GM19395 (cell line): ENCODE measurements around the gene ANG.

Source experiments
- ATAC-seq: cut with Tn5 transposase; IDR thresholded peaks from one replicate; pipeline ENCODE4 v1.9.1; 2021; ENCODE audit warnings: mild to moderate bottlenecking, moderate library complexity; ENCODE audit not compliant: unreplicated experiment

The ANG gene

GRCh38 chr14:20675669-20676068 lies 12.9 kb upstream of the ANG start:
- no peak for ATAC-seq

DNA sequence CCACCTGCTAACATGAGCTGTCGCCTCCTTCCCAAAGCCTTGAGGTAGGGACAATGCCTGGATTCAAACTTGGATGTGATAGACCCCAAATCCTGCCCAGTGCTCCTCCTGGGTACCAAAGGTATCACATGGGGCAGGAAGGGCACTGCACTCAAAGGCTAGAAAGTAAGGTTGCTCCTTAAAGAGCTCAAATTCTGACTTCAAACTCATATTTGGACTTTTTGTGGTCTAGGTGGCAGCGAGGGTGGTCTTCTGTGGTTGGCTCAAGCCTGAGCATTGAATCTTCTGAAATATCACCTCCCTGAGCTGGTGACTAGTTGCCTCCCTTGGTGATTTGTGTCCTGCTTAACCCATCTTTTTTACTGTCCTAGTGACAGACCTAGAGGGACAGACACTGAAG lies 12.5 kb upstream of the ANG start:
- ATAC-seq, result no peak

GRCh38 chr14:20679907-20680306 lies 8.7 kb upstream of the ANG start:
- ATAC-seq, result no peak

- no peak for ATAC-seq
Observed at GRCh38 chr14:20680363-20680762, 8.2 kb upstream of the ANG start.

DNA sequence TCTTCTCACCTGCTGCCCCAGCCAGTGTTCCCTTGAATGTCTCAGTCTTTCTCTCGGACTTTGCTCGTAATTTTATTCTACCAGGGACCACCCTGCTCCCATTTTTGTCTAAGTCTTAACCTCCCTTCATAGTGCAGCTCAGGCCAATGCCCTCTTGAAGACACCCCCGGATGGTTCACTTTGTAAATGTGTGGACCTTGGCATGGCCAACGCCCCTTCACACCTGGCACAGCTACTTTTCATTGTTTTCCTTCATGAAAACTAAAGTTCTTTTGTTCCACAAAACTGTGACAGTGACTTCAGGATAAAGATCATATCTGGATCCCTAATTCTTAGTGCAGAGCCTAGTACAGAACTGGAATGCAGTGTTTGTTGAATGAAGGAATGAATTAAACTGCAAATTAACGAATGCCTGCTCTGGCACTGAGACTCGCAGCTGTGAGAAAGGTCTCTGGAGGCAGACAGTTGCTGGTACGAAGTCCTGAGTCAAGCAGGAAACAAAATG lies 7.7 kb upstream of the ANG start:
- ATAC-seq, result peak; percentile 35

- peak; percentile 28 for ATAC-seq
Observed at GRCh38 chr14:20681348-20682126, 7.0 kb upstream of the ANG start.

DNA sequence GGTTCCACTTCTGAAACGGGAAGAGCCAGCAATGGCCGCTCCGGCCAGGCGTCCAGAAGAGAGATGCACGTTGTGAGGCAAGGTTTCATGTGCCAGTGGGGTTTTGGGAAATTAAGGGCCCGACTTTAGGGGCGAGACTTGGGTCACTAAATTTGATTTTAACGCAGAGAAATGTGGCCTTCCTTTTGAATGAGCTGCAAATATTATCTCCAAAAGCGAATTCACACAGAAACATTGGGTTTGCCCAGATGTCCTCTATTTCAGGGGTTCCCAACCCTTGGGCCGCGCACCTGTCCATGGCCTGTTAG lies 6.5 kb upstream of the ANG start:
- no peak for ATAC-seq

DNA sequence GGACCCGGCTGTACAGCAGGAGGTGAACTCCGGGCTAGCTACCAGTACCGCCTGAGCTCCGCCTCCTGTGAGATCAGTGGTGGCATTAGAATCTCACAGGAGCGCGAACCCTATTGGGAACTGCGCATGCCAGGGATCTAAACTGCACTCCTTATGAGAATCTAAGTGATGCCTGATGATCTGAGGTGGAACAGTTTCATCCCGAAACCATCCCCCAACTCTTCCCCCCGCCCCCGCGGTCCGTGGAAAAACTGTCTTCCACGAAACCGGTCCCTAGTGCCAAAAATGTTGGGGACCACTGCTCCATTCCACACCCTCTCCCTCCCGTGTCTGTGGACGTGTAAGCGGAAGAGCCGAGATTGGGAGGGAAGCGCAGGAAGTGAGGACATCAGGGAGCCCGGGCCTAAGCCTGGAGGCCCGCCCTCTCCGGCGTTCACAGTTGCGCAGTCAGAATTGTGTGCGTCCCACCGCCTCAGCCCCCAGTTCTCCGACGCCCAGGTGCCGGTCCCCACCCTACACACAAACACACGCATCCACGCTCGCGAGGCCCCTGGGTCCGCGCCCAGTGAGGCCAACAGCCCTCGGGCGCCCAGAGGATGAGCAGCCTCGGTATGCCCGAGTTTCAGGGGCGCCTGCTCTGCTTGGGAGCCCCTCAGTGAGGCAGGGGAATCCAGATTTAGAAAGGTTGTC lies 6.0 kb upstream of the ANG start:
- ATAC-seq, result peak; percentile 48

DNA sequence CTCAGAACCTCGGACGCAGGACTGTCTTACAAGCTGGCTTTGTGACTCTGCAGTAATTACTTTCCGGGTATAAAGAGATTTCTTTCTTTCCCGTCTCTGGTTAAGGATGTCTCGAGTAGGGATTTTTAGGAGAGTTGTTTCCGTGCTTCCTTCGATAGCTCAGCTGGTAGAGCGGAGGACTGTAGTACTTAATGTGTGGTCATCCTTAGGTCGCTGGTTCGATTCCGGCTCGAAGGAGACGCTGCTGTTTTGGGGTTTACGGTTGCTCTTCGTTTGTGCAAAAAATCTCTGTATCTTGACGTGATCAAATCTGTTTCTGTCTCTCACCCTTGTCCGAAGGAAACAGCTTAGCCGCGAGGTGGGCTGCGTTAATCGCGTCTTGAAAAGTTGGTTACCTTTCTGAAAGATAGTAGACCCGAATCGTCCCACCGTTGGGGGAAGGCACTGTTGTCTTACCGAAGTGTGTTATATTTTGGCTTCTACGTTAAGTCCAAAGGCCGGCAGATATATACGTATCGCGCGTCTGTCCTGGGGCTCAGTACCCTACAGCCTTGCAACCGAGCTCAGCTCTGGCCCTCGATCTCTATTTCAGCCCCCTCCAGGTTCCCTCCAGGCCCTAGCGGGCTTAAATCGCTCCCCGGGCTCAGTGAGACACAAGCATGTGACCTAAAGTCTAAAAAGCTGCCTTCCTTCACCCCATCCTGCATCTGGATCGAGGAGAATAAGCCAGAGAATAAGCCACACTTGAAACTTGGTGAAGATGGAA lies 5.3 kb upstream of the ANG start:
- ATAC-seq, result peak; percentile 32

DNA sequence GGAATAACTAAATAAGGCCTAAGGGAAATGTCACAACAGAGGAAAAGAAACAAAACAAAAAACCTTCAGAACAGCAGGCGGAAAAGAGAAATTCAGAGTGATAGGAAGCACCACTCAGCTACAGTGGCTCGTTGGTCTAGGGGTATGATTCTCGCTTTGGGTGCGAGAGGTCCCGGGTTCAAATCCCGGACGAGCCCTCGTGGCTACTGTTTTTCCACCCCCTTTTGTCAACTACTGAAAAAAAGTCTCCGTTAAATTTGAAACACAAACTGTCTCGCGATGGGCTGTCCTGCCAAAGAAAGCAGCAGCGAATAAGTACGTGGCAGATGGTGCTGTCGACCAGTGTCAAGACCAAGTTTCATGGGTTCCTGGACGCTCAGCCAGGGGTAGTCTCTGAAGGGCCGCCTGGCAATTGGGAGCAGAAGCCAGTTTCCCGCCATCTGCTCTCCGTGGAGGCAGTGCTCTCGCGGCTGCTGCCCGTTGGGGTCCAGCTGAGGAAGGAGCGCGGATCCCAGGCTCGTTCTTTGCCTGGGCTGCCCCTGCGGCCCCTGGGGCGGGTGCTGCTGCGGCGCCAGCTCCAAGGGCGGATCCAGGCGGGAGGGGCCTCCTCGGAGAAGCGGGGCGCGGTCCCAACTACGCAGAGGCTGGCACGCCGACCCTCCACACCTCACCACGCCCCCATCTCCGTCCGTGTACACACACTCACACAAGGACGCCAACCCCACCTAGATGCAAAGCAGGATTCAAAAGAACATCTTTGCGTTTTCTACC lies 4.5 kb upstream of the ANG start, which contains the start of gene RNASE4:
RNASE4 (plus strand) TSS at position 670 of the 771 bp plus-strand sequence. CDS start 14,812 bp downstream, outside the sequence.
- peak; percentile 39 for ATAC-seq

GRCh38 chr14:20684662-20685456 lies 3.7 kb upstream of the ANG start:
- no peak for ATAC-seq

DNA sequence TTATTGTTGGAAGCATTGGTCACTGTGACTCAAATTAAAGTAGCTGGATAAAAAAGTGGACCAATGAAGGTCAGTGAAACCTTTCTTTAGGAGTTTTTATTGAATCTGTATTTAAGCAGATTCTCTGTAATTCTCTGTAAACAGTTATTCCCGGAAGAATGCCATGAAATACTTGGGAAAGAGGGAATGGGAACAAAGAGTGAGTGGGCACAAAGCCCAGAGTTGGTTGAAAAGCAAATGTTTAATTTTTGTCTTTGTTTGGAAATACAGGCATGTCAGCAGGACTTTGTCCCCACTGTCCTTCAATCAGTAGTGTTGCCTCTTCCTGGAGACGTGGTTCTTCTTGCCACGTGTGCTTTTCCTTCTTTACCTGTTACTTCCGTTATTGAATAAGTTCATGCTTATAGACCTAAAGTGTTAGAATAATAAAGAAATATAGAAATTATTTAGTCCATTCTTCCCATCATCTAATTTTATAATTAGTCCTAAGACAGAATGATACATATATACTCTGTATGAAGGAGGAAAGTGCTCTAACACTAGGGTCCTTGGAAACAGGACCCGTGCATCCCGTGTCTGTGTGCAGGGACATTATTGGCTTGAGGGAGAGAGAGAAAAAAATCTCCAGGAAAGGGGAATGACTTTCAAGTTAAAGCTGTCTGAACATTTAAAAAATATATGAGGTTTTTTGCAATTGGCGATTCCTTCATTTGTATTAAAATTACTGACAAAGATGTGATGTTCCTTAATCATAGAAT lies 2.0 kb upstream of the ANG start:
- no peak for ATAC-seq

GRCh38 chr14:20687362-20688166 lies 1.0 kb upstream of the ANG start:
- no peak for ATAC-seq

DNA sequence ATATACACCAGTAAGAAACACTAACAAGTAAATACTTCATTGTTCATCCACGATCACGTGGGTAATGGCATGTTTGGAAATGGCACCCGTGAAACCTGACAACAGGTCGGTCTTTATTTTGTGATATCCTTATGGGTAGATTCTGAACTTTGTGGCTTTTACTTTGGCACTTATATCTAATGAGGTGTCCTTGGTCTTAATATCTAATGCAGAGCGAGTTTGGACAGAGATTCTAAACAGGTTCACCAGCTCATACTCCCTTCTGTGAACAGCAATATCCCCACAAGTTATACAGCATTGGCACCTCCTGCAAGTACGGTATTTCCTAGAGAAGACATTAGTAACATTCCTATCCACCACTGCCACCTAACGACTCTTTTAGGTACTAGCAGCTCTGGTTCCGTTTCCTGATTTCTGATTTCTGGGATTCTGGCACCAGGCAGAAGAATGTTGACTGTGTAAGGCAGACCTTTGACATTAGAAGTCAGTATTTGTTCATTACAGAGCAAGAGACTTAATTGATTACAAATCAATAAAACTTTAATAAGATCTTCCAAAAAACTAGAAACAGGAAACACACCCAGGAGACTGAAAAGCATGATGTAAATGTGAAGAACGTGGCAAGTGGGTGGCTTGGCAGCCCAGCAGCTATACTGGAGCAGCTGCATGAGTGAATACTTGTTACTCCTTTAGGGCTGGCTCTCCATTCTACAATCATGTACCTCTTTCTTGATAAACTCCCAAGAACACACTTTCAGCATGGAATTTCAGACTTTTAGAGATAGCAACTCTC lies 2.5 kb downstream of the ANG start:
- ATAC-seq, result peak; percentile 75

DNA sequence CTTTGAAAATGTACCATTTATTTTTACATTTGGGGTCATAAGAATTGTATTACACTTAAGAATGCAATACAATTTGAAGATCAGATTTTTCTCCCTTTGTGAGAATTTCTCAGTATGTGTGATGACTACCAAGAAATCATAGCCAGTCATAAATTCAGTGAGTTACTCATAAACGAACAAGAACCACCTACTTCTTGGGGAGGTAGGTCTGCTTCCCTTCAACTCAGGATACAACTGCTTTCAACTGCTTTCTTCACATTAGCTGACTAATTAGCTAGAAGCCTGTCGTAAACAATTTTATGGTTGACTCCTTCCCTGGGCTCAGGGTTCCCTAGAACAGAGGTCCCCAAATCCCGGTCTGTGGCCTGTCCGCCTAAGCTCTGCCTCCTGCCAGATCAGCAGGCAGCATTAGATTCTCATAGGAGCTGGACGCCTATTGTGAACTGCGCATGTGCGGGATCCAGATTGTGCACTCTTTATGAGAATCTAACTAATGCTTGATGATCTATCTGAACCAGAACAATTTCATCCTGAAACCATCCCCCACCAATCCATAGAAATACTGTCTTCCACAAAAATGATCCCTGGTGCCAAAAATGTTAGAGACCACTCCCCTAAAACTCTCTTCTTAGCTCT lies 3.7 kb downstream of the ANG start:
- no peak for ATAC-seq

DNA sequence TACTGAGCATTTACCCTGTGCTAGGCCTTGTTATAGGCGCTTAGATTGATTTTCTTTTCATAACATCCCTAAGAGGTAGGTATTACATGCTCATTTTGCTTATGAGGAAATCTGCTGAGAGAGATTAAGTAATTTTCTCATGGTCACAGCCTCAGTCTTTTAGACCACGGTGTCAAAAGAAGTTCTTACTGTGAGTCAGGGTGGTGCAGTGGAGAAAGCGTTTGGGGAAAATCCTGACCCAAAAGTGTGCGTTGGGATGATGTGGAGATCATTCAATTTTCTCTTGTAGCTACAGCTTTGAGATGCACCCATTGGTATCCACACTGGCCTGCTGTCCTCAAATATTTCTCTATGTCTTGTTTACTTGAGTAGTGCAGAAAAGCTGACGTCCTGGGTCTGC lies 8.2 kb downstream of the ANG start:
- no peak for ATAC-seq
